ENCODE results near the gene DNAH10. TPM values are rescaled to one million over a fixed set of nuclear protein-coding genes. Genes with fewer than 3 reads are reported as not detected.

Gene DNAH10
- total RNA-seq, 1 donor from 2014 or later, result 0.16 TPM

- DNase-seq (ENCODE audit: extremely low spot score, unreplicated experiment), result no peak
- no peak for TF ChIP-seq CTCF (IDR thresholded peaks at IDR 0.05)
- Mint-ChIP-seq H3K36me3 (ENCODE audit: unreplicated experiment) (peaks cover 26% of the 10 kb centered on the region), H3K4me3 (ENCODE audit: unreplicated experiment) (no peak overlapping the region), H3K9me3 (ENCODE audit: unreplicated experiment) (no peaks in the 10 kb centered on the region), H3K27me3 (ENCODE audit: unreplicated experiment) (no peaks in the 10 kb centered on the region), H3K4me1 (ENCODE audit: unreplicated experiment) (no peaks in the 10 kb centered on the region), H3K27ac (ENCODE audit: unreplicated experiment) (no peak overlapping the region)
These were observed 38.3 kb upstream of the DNAH10 start for GRCh38 chr12:123723765-123724164.

- no peak for DNase-seq (ENCODE audit: extremely low spot score, unreplicated experiment)
- no peak overlapping the region for H3K27ac Mint-ChIP-seq (ENCODE audit: unreplicated experiment)
- no peaks in the 10 kb centered on the region for H3K4me1 Mint-ChIP-seq (ENCODE audit: unreplicated experiment)
- H3K27me3 Mint-ChIP-seq (ENCODE audit: unreplicated experiment), result no peaks in the 10 kb centered on the region
- no peaks in the 10 kb centered on the region for H3K9me3 Mint-ChIP-seq (ENCODE audit: unreplicated experiment)
- H3K36me3 Mint-ChIP-seq (ENCODE audit: unreplicated experiment), result peaks cover 36% of the 10 kb centered on the region
- TF ChIP-seq CTCF (IDR thresholded peaks at IDR 0.05), result no peak
- H3K4me3 Mint-ChIP-seq (ENCODE audit: unreplicated experiment), result no peak overlapping the region
These were observed 35.9 kb upstream of the DNAH10 start for GRCh38 chr12:123726244-123726643.

- H3K27me3 Mint-ChIP-seq (ENCODE audit: unreplicated experiment), result no peaks in the 10 kb centered on the region
- no peak overlapping the region for H3K27ac Mint-ChIP-seq (ENCODE audit: unreplicated experiment)
- DNase-seq (ENCODE audit: extremely low spot score, unreplicated experiment), result no peak
- no peak for TF ChIP-seq CTCF (IDR thresholded peaks at IDR 0.05)
- no peak overlapping the region for H3K4me3 Mint-ChIP-seq (ENCODE audit: unreplicated experiment)
- H3K36me3 Mint-ChIP-seq (ENCODE audit: unreplicated experiment), result peaks cover 42% of the 10 kb centered on the region
- H3K9me3 Mint-ChIP-seq (ENCODE audit: unreplicated experiment), result no peaks in the 10 kb centered on the region
- H3K4me1 Mint-ChIP-seq (ENCODE audit: unreplicated experiment), result no peaks in the 10 kb centered on the region
These were observed 35.1 kb upstream of the DNAH10 start for GRCh38 chr12:123726962-123727361.

- no peak for DNase-seq (ENCODE audit: extremely low spot score, unreplicated experiment)
- Mint-ChIP-seq H3K36me3 (ENCODE audit: unreplicated experiment) (peaks cover 48% of the 10 kb centered on the region), H3K27ac (ENCODE audit: unreplicated experiment) (no peak overlapping the region), H3K4me3 (ENCODE audit: unreplicated experiment) (no peak overlapping the region), H3K9me3 (ENCODE audit: unreplicated experiment) (no peaks in the 10 kb centered on the region), H3K27me3 (ENCODE audit: unreplicated experiment) (no peaks in the 10 kb centered on the region), H3K4me1 (ENCODE audit: unreplicated experiment) (no peaks in the 10 kb centered on the region)
- TF ChIP-seq CTCF (IDR thresholded peaks at IDR 0.05), result no peak
These were observed 34.2 kb upstream of the DNAH10 start for GRCh38 chr12:123727878-123728277.

GRCh38 chr12:123731596-123731995, 30.5 kb upstream of the DNAH10 start:
- TF ChIP-seq CTCF (IDR thresholded peaks at IDR 0.05), result no peak
- Mint-ChIP-seq H3K27ac (ENCODE audit: unreplicated experiment) (no peak overlapping the region), H3K36me3 (ENCODE audit: unreplicated experiment) (peaks cover 73% of the 10 kb centered on the region), H3K4me3 (ENCODE audit: unreplicated experiment) (no peak overlapping the region), H3K9me3 (ENCODE audit: unreplicated experiment) (no peaks in the 10 kb centered on the region), H3K27me3 (ENCODE audit: unreplicated experiment) (no peaks in the 10 kb centered on the region), H3K4me1 (ENCODE audit: unreplicated experiment) (no peaks in the 10 kb centered on the region)
- no peak for DNase-seq (ENCODE audit: extremely low spot score, unreplicated experiment)

All from osteocyte (in vitro differentiated cells).